A549 (cell line): ENCODE results near the gene TOP3A. TPM values are rescaled to one million over a fixed set of nuclear protein-coding genes. Genes with fewer than 3 reads are reported as not detected.
A peak's percentile ranks its signal among the peaks of the same experiment; 100 is the strongest.

ENCODE experiments used
- ATAC-seq, 2 experiments: fragments of 200-7000 bp in 1 of 2; fragments of >200 bp in 1 of 2; cut with Nextera tagmentation in 1 of 2; cut with Tn5 transposase in 1 of 2; 3 replicates each; pipeline versions ENCODE4 v1.8.0 to v1.9.1; 2018 to 2020; ENCODE audit warnings: mild to moderate bottlenecking in 1 of 2, moderate library complexity in 1 of 2
- CTCF ChIA-PET: fragments of 300-600 bp; sonication (Branson Sonifier 250); formaldehyde crosslinking; extraction: SDS; loops from one replicate; lab custom pipeline; 2021; ENCODE audit warnings: antibody characterized with exemption, inconsistent platforms; lab: Yijun Ruan, JAX
- POLR2A ChIA-PET: fragments of 350-600 bp; formaldehyde crosslinking; extraction: SDS; loops from one replicate; lab custom pipeline; 2021; ENCODE audit warnings: antibody characterized with exemption, inconsistent platforms; lab: Yijun Ruan, JAX
- DNase-seq, 2 experiments: peaks; one replicate each; pipeline versions ENCODE4 v3.0.0 to v3.0.0-alpha.2; 2011 to 2016; ENCODE audit warnings: low read depth in 1 of 2, low spot score in 1 of 2
- FAIRE-seq: peaks from 2 replicates; lab custom pipeline; 2011; peaks lifted over from hg19 to GRCh38; lab: Jason Lieb, UNC
- H3K27ac ChIP-seq, 2 experiments: fragments of >200 bp; sonication (Bioruptor Twin); formaldehyde crosslinking; 3 replicates each; pipeline ENCODE4 v1.5.1; 2016 to 2017
- H3K4me1 ChIP-seq: fragments of >200 bp; sonication (Bioruptor Twin); formaldehyde crosslinking; 3 replicates; pipeline ENCODE4 v1.6.1; 2016
- H3K4me2 ChIP-seq: fragments of >200 bp; sonication (Bioruptor Twin); formaldehyde crosslinking; 3 replicates; pipeline ENCODE4 v1.6.1; 2016
- H3K4me3 ChIP-seq: fragments of >200 bp; sonication (Bioruptor Twin); formaldehyde crosslinking; 3 replicates; pipeline ENCODE4 v1.5.1; 2016
- H3K9me3 ChIP-seq: fragments of >200 bp; sonication (Bioruptor Twin); formaldehyde crosslinking; 3 replicates; pipeline ENCODE4 v1.6.1; 2016
- ESRRA ChIP-seq: fragments of 150-350 bp; IDR thresholded peaks from 2 replicates; pipeline ENCODE4 v1.6.1; 2014; ENCODE audit warnings: mild to moderate bottlenecking, low read length, borderline replicate concordance
- HDAC2 ChIP-seq: fragments of 200-600 bp; sonication (generic); IDR thresholded peaks from 2 replicates; pipeline ENCODE4 v1.6.1; 2016
- HOXB5 ChIP-seq: fragments of 250-450 bp; sonication (Bioruptor Pico); IDR thresholded peaks from 2 replicates; pipeline ENCODE4 v1.5.0; 2020; ENCODE audit warnings: mild to moderate bottlenecking, moderate library complexity
- JUNB ChIP-seq: fragments of >200 bp; sonication (Bioruptor Twin); formaldehyde crosslinking; IDR thresholded peaks from 2 replicates; pipeline ENCODE4 v1.6.1; 2016
- KDM5A ChIP-seq: fragments of 200-600 bp; sonication (generic); IDR thresholded peaks from 2 replicates; pipeline ENCODE4 v1.6.1; 2016; ENCODE audit warnings: antibody characterized with exemption, mild to moderate bottlenecking
- MAFK ChIP-seq: fragments of 450-650 bp; IDR thresholded peaks from 2 replicates; pipeline ENCODE4 v1.6.1; 2014; ENCODE audit not compliant: partially characterized antibody
- RCOR1 ChIP-seq: fragments of 150-350 bp; IDR thresholded peaks from 2 replicates; pipeline ENCODE4 v1.6.1; 2014; ENCODE audit warnings: antibody characterized with exemption, low read length, low read depth
- RFX5 ChIP-seq: fragments of 450-650 bp; IDR thresholded peaks from 2 replicates; pipeline ENCODE4 v1.7.1; 2014; ENCODE audit warnings: antibody characterized with exemption, mild to moderate bottlenecking, moderate library complexity
- TFCP2L1 ChIP-seq: fragments of 250-450 bp; sonication (Bioruptor Pico); IDR thresholded peaks from 2 replicates; pipeline ENCODE4 v1.5.0; 2021; ENCODE audit warnings: mild to moderate bottlenecking
- ZSCAN20 ChIP-seq: fragments of 250-450 bp; sonication (Bioruptor Pico); IDR thresholded peaks from 2 replicates; pipeline ENCODE4 v1.8.0; 2022; ENCODE audit warnings: mild to moderate bottlenecking, moderate library complexity
- WGBS: methylation state at CpG from one replicate; pipeline ENCODE4 v1.1.6; 2017; ENCODE audit errors: missing lambda C conversion rate; 5-methylcytosine and 5-hydroxymethylcytosine counted together
- polyA plus RNA-seq, 4 experiments: library from polyadenylated mRNA; depleted of rRNA in 3 of 4; stranded (reverse); fragments of >200 nt; fragmentation: RNase III in 1 of 4; extraction: RNeasy Plus Mini Kit Qiagen cat#74134 plus additional on column Dnase treatment in 1 of 4; gene quantifications; 2 replicates in 3 of 4; 3 replicates in 1 of 4; pipeline ENCODE4 v1.2.3, GENCODE V29; 2011 to 2017
- TF ChIP-seq, protein P1 (sequence below): fragments of >200 bp; sonication (Bioruptor Twin); formaldehyde crosslinking; IDR thresholded peaks from 2 replicates; pipeline ENCODE4 v1.6.1; 2016
- TF ChIP-seq, protein P2 (sequence below): fragments of 450-650 bp; IDR thresholded peaks from 2 replicates; pipeline ENCODE4 v1.6.1; 2014; ENCODE audit warnings: antibody characterized with exemption
- TF ChIP-seq, protein P3 (sequence below): IDR thresholded peaks from 2 replicates; pipeline ENCODE4 v1.6.1; 2012
- TF ChIP-seq, protein P4 (sequence below): IDR thresholded peaks from 2 replicates; pipeline ENCODE4 v1.6.1; 2012

The TOP3A gene
- polyA plus RNA-seq, 2 of the 4 experiments (the other 2 are of a cell fraction), result 29.0 to 29.3 TPM

DNA sequence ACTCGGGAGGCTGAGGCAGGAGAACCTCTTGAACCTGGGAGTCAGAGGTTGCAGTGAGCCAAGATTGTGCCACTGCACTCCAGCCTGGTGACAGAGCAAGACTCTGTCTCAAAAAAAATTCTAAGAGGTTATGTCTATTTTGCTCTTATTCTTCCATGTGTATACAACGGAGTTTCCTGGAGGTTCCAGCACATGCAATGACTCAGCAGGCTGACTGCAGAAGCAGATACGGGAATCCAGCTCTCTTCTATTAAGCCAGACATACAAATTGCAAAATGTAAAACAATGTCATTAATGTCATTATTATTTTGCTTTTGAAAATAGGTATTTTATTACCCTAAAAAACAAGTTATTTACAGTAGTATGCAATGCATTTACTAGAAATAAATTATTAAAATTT, 35.9 kb downstream of the TOP3A start:
- ATAC-seq (no peak), FAIRE-seq (no peak), DNase-seq (no peak)
- H3K27ac ChIP-seq, result peak overlapping the region in 1 of 2 experiments; percentile 38; a peak in 4 of 6 replicates
- no peak overlapping the region for H3K4me2 ChIP-seq
- no peaks in the 10 kb centered on the region for H3K9me3 ChIP-seq
- no peak for TF ChIP-seq JUNB
- peak; percentile 21 for TF ChIP-seq MAFK
- TF ChIP-seq ZSCAN20 (CRISPR knock-in tag), result no peak
- TF ChIP-seq RCOR1, result no peak
- TF ChIP-seq HOXB5 (CRISPR knock-in tag), result no peak
- TF ChIP-seq, protein P1, sequence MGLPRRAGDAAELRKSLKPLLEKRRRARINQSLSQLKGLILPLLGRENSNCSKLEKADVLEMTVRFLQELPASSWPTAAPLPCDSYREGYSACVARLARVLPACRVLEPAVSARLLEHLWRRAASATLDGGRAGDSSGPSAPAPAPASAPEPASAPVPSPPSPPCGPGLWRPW, result no peak
- 69% methylated on average over 3 of the region's 3 CpGs for WGBS
- POLR2A ChIA-PET, result no interaction called here
- CTCF ChIA-PET, result interaction anchor here (0.6 to 1.3 kb wide), 3 partner anchors 15 to 62 kb away, joined by 3 to 4 read pairs (median 3); no protein-coding TSS in a partner anchor
- H3K4me3 ChIP-seq, result no peak overlapping the region
- H3K4me1 ChIP-seq, result peaks cover 3% of the 10 kb centered on the region; the same call in 1 of the 3 replicates

DNA sequence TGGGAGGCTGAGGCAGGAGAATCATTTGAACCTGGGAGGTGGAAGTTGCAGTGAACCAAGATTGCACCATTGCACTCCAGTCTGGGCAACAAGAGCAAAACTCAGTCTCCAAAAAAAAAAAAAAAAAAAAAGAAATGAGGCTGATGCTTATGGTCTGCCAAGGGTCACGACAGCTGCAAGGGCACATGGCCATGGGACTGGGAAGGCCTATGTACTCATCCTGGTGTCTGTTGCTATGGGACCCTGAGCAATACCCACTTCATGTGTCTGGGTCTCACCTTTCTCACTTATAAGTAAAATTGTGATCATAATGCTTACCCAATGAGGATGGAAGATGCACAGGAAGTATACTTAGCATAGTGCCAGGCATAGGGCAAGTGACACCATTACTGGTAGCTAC, 37.7 kb downstream of the TOP3A start:
- ChIA-PET CTCF (interaction anchor here (0.5 to 4.3 kb wide), 8 partner anchors 8 to 59 kb away, joined by 3 to 23 read pairs (median 3); partner anchors contain the start of gene MIEF2), POLR2A (no interaction called here)
- no peak for ATAC-seq
- no peak overlapping the region for H3K27ac ChIP-seq
- no peak for DNase-seq
- no peak for TF ChIP-seq ZSCAN20 (CRISPR knock-in tag)
- TF ChIP-seq RFX5, result no peak
- TF ChIP-seq TFCP2L1, result no peak
- TF ChIP-seq RCOR1, result no peak
- TF ChIP-seq, protein P2, sequence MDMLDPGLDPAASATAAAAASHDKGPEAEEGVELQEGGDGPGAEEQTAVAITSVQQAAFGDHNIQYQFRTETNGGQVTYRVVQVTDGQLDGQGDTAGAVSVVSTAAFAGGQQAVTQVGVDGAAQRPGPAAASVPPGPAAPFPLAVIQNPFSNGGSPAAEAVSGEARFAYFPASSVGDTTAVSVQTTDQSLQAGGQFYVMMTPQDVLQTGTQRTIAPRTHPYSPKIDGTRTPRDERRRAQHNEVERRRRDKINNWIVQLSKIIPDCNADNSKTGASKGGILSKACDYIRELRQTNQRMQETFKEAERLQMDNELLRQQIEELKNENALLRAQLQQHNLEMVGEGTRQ, result no peak
- no peak for TF ChIP-seq KDM5A
- peak; percentile 13 for FAIRE-seq
- 89% methylated on average over 1 of the region's 1 CpG for WGBS
- H3K4me2 ChIP-seq, result no peak overlapping the region
- no peaks in the 10 kb centered on the region for H3K9me3 ChIP-seq
- no peak overlapping the region for H3K4me3 ChIP-seq
- H3K4me1 ChIP-seq, result peaks cover 3% of the 10 kb centered on the region; the same call in 1 of the 3 replicates

DNA sequence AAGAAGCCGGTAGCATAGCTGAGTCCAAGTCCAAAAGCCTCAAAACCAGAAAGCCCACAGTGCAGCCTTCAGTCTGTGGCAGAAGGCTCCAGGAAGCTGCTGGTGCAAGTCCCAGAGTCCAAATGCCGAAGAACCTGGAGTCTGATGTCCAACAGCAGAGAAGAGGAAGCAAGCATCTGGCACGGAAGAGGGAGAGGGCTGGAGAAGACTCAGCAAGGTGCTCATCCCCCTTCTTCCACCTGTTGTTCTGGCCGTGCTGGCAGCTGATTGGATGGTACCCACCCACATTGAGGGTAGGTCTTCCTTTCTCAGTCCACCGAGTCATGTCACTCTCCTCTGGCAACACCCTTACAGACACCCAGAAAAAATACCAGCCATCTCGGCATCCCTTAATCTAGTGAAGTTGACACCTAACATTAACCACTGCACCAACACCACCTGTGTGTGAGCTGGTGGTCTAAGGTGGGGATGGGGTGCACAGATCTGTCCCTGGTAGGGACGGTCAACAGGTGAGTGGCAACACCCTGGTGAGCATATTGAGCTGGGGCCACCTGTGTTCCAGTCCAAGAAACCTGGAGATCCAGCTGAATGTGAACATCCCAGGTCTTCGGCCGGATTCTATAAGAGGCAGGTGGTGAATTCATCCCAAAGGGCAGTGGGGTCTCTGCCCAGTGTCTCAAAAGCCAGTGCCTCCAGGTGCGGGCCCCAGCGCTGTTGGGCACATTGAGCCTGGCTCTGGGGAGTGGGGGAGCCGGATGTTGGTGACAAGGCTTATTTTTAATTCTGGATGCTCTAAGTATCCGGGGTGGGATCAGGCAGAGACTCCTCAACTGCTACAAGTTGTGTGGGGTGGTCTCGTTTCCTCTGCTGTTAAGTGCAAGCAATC, 44.5 kb downstream of the TOP3A start:
- TF ChIP-seq HDAC2 (no peak), TFCP2L1 (no peak), ESRRA (no peak)
- TF ChIP-seq, protein P3, sequence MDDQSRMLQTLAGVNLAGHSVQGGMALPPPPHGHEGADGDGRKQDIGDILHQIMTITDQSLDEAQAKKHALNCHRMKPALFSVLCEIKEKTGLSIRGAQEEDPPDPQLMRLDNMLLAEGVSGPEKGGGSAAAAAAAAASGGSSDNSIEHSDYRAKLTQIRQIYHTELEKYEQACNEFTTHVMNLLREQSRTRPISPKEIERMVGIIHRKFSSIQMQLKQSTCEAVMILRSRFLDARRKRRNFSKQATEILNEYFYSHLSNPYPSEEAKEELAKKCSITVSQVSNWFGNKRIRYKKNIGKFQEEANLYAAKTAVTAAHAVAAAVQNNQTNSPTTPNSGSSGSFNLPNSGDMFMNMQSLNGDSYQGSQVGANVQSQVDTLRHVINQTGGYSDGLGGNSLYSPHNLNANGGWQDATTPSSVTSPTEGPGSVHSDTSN, result no peak
- TF ChIP-seq, protein P4, sequence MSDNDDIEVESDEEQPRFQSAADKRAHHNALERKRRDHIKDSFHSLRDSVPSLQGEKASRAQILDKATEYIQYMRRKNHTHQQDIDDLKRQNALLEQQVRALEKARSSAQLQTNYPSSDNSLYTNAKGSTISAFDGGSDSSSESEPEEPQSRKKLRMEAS, result no peak
- TF ChIP-seq, protein P1, result no peak
- Histone ChIP-seq H3K9me3 (no peaks in the 10 kb centered on the region), H3K4me1 (no peaks in the 10 kb centered on the region), H3K4me2 (no peak overlapping the region), H3K4me3 (no peak overlapping the region), H3K27ac (no peak overlapping the region)
- POLR2A ChIA-PET, result no interaction called here
- DNase-seq, result no peak
- FAIRE-seq, result no peak
- ATAC-seq, result no peak
- WGBS, result 89% methylated on average over 14 of the region's 14 CpGs
- CTCF ChIA-PET, result interaction anchor here (1.7 to 2.9 kb wide), 3 partner anchors 8 to 22 kb away, joined by 6 to 16 read pairs (median 10); no protein-coding TSS in a partner anchor
